ENCODE data around the gene USP15. TPM values are rescaled to one million over a fixed set of nuclear protein-coding genes. Genes with fewer than 3 reads are reported as not detected.
A peak's percentile ranks its signal among the peaks of the same experiment; 100 is the strongest.

Gene USP15
- total and polyA plus RNA-seq, 8 donors: 42.2 to 107 (median 48.4) TPM

DNA sequence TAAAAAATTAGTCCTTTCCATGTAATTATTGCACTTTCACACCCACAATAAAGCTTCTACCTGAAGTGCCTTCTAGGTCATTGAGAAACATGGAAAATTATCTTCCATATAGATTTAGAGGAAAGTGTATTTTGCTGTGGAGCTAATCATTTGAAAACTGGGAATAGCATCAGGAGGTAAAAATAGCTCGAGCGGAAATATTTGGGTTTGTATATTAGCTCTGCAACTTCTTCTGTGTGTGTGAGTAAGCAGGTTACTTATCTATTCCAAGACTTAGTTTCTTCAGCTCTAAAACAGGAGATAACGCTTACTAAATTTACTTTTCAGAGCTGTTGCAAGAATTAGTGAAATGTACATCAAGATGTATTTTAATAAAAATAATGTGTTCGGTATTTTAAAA lies 111.5 kb downstream of the USP15 start:
- Histone ChIP-seq H3K27me3 (no peaks in the 10 kb centered on the region), H3K9me3 (no peaks in the 10 kb centered on the region), H3K4me3 (no peak overlapping the region), H3K4me1 (peaks cover 0 to 10% of the 10 kb centered on the region in 2 donors), H3K36me3 (peaks cover 0 to 15% of the 10 kb centered on the region in 2 donors), H3K27ac (no peak overlapping the region)
- TF ChIP-seq, protein P1, sequence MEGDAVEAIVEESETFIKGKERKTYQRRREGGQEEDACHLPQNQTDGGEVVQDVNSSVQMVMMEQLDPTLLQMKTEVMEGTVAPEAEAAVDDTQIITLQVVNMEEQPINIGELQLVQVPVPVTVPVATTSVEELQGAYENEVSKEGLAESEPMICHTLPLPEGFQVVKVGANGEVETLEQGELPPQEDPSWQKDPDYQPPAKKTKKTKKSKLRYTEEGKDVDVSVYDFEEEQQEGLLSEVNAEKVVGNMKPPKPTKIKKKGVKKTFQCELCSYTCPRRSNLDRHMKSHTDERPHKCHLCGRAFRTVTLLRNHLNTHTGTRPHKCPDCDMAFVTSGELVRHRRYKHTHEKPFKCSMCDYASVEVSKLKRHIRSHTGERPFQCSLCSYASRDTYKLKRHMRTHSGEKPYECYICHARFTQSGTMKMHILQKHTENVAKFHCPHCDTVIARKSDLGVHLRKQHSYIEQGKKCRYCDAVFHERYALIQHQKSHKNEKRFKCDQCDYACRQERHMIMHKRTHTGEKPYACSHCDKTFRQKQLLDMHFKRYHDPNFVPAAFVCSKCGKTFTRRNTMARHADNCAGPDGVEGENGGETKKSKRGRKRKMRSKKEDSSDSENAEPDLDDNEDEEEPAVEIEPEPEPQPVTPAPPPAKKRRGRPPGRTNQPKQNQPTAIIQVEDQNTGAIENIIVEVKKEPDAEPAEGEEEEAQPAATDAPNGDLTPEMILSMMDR (IDR thresholded peaks at IDR 0.05): no peak
- ATAC-seq (no peak), DNase-seq (no peak)
- intact Hi-C loops (cut with DNase I): no loop called here

DNA sequence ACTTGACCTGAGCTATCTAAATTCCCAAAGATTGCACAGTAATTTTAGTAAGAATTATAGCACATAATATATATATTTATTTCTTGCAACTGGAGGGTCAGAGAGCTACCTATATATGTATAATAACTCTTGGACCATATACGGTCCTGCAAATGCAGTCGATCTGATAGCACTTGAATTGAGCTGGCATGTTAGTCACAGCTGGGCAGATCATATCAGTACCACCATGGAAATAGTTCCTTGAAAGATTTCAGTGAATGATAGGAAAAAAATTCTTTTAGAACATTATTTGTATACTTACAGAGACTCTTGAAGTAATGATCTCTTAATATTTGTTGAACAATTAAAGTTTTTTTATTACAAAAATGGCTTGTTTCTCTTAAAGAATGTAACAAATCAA lies 111.9 kb downstream of the USP15 start:
- H3K27me3 ChIP-seq: no peaks in the 10 kb centered on the region
- no peak for DNase-seq
- TF ChIP-seq, protein P1 (IDR thresholded peaks at IDR 0.05): no peak
- ATAC-seq: no peak
- no peaks in the 10 kb centered on the region for H3K9me3 ChIP-seq
- H3K27ac ChIP-seq: no peak overlapping the region
- H3K4me1 ChIP-seq: peaks cover 0 to 10% of the 10 kb centered on the region in 2 donors
- no peak overlapping the region for H3K4me3 ChIP-seq
- intact Hi-C loops (cut with DNase I): no loop called here
- peaks cover 0 to 15% of the 10 kb centered on the region in 2 donors for H3K36me3 ChIP-seq

DNA sequence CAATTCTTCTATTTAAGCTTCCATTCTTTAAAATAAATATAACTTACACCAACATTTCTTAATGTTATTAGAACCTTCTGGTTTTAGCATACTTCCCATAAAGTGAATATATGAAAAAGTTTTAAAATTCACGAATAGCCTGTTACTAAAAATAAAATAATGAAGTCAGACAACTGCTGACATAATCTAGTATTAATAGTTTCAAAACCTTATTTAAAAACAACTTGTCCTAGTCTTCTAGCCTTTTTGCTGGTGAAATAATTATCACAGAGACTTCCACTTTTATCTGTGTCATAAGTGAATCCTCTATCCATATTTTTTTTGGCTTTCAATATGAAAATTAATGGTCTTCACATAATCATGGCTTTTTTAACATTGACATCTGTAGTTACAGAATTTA lies 112.6 kb downstream of the USP15 start:
- DNase-seq (no peak), ATAC-seq (no peak)
- Histone ChIP-seq H3K27ac (no peak overlapping the region), H3K27me3 (no peaks in the 10 kb centered on the region), H3K36me3 (peaks cover 0 to 20% of the 10 kb centered on the region in 2 donors), H3K4me3 (no peak overlapping the region), H3K4me1 (peaks cover 0 to 10% of the 10 kb centered on the region in 2 donors), H3K9me3 (no peaks in the 10 kb centered on the region)
- intact Hi-C loops (cut with DNase I): no loop called here
- TF ChIP-seq, protein P1 (IDR thresholded peaks at IDR 0.05): no peak

DNA sequence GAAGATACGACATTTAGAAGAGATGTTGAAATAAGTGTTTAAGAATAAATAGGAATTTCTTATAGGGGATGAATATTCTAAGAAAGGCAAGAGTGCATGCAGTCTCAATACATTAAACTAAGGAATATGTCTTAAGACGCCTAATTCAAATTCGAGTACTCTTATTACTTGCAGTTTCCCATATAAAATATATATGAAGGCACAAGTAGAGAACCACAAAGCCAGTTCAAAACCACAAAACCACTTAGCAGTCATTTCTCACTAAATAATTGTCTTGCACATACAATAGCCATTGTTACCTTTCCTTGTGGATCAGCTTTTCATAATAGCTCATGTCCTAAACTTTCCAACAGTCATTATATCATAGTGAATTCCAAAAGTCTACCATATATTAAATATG lies 115.4 kb downstream of the USP15 start:
- DNase-seq: no peak
- TF ChIP-seq, protein P1 (IDR thresholded peaks at IDR 0.05): no peak

DNA sequence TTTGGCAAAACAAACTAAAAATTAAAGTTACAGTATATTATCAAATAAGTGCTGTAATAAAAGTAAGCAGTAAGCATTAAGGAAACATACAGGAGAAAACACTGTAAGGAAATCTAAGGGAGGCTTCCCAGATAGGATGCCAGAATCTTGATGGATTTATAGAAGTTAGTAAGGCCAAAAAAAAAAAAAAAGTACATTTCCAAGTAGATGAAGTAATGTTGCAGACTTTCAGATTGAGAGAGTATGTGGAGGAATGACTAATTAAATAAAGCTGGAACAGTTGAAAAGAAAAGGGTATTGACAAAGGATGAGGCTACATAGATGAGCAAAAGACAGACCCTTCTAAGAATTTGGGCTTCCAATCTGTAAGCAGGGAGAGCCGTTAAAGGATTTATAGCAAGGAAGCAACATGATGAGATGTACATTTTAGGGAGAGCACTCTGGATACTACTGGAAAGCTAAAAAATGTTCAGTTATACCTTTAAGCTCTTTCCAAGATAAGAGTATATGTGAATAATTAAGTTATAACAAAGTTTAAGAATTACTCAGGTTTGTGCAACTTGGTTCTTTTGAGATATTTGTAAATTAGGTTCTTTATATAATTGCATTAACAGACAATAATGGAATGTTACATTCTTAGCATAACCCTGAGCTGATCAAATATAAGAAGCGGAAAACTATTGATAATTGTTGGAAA lies 119.0 kb downstream of the USP15 start:
- Histone ChIP-seq H3K4me3 (no peak overlapping the region), H3K9me3 (no peaks in the 10 kb centered on the region), H3K27me3 (no peaks in the 10 kb centered on the region), H3K36me3 (peaks cover 0 to 36% of the 10 kb centered on the region in 2 donors), H3K4me1 (no peaks in the 10 kb centered on the region), H3K27ac (no peak overlapping the region)
- TF ChIP-seq, protein P1 (IDR thresholded peaks at IDR 0.05): no peak
- intact Hi-C loops (cut with DNase I): no loop called here
- ATAC-seq (no peak), DNase-seq (peak in 2 of 4 donors; percentile 1 to 2)

More for the DNA sequence above, 115.4 kb downstream of the USP15 start:
- no peak overlapping the region for H3K27ac ChIP-seq
- H3K9me3 ChIP-seq: no peaks in the 10 kb centered on the region
- no peaks in the 10 kb centered on the region for H3K27me3 ChIP-seq
- ATAC-seq: no peak
- H3K36me3 ChIP-seq: peaks cover 0 to 13% of the 10 kb centered on the region in 2 donors
- no peak overlapping the region for H3K4me3 ChIP-seq
- H3K4me1 ChIP-seq: peaks cover 0 to 10% of the 10 kb centered on the region in 2 donors
- intact Hi-C loops (cut with DNase I): no loop called here
